ENCODE data around the gene RNF169.
"Not testable (repeated sequence)": the region's sequence is repeated elsewhere in the genome, so short reads cannot be mapped to it uniquely, and the experiment has no call there.

RNF169 gene

DNA sequence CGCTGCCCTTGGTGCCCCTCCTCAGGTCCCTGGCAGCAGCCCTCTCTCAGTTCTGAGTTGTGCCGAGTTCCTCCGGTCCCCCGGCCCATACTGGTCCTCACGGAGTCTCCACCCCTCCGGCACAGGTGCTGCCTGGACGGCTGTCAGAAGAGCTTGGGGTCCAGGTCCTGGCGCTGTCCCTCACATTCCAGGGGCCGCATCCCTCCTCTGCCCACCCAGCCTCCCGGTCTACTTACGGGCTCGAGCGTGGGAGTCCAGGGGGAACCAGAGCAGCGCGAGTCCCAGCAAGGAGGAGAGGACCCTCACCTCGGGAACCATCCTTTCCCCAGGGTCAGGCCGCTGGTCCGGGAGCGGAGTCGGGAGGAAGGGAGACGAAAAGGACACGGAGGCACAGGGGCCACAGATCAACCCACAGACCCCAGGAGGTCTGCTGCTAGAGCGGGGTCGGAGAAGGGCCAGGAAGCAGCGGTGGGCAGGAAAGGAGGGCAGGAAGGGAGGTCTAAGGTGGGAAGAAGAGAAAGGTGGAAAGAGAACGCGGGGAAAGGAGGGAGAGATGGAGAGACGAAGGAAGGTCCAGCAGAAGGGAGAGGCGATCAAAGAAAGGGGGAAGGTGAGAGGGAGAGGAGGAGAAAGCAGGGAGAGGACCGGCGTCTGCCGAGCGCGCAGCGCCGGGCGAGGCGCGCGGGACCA is 17.9 kb upstream of the RNF169 start:
- no peak for DNase-seq

DNA sequence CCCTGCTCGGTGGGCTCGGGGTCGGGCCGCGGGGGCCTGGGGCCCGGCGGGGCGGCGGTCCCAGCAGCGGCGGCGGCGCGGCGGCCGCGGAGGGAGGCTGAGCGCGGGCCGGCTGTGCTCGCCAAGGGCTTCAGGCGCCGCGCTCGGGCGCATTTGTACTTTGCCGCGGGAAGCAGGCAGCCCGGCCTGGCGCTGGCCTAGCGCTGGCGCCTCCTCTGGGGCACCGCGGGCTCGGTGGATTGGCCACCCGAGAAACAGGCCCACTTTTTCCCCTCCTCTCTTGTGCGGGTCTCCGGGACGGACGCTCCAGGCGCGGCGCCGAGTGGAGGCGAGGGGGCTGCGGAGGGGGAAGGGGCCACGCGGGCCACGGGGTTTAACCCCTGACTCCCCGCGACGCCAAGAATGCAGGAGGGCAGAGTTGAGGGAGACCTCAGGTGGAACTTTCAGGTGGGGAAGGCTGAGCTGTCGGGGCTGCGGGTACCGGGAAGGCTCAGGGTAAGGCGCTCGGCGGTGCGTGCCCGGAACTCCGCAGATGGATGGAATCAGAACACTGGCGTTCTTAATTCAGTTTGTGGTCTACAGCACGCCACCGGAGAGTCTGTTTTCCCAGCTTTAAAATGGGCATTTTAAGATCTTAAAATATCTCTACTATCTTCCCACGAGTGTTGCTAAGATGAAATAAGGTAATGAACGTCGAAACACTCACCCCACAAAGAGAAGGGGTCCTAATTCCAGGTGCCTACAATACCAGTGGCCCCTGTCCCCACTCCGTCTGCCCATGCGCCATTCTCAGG is 17.2 kb upstream of the RNF169 start, which contains the start of gene CHRDL2:
TSS of gene CHRDL2 (minus strand) at position 126 of the 794 bp plus-strand sequence. CDS start 538 bp downstream, outside the sequence.
- DNase-seq: no peak

DNA sequence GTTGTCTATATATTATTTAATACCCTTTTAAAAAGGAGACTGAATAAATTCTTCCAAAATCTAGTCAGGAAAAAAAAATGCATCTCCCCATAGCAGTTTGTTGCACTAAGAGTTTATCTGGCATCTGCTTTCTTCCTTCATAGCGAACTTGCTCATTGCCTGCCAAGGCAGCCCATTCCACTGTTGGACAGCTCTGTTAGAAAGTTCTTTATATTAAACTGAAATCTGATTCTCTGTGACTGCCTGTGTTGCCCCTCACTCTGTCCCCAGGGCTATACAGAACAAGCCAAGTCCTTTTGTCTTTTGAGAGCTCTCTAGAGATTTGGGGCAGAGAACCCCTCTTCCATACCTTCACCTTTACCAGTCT is 14.1 kb upstream of the RNF169 start:
- no peak for DNase-seq

DNA sequence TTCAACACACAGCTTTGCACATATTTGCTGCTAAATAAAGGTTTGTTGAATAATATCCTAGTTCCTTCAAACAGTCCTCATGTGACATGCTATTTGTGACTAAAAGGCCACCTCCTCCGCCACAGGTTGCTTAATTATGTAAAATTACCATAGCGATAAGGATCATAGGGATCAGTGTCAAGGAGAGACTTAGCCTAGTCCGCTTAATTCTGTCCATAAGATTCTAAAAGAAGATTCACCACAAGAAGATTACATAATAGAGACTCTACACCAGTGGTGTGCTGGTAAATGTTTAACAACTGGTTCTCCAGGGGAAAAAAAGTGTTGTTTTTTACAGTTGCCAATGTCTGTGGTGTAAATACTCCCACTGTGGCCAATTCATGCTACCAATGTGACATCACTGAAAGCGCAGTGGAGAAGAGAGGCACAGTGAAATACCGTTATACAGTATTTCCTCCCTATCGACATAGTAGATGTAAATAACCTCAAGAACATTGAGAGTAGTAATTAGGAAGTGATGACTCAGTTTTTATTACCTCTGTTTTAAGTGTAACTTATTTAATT is 13.2 kb upstream of the RNF169 start:
- DNase-seq: no peak

DNA sequence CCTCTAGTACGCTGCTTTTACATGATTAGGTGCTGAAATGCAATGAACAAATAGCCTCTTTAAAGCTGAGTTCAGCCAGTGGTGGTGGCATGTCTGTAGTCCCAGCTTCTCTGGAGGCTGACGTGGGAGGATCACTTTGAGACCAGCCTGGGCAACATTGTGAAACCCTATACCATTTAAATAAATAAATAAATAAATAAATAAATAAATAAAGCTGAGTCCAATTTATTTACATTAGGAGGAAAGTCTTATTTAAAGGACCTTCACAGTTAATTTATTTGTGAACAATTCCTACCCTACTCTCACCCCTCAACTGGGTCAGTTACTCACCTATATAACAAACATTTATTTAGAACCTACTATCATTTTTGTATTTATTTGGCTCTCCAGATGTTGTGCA is 12.6 kb upstream of the RNF169 start:
- DNase-seq: no peak

DNA sequence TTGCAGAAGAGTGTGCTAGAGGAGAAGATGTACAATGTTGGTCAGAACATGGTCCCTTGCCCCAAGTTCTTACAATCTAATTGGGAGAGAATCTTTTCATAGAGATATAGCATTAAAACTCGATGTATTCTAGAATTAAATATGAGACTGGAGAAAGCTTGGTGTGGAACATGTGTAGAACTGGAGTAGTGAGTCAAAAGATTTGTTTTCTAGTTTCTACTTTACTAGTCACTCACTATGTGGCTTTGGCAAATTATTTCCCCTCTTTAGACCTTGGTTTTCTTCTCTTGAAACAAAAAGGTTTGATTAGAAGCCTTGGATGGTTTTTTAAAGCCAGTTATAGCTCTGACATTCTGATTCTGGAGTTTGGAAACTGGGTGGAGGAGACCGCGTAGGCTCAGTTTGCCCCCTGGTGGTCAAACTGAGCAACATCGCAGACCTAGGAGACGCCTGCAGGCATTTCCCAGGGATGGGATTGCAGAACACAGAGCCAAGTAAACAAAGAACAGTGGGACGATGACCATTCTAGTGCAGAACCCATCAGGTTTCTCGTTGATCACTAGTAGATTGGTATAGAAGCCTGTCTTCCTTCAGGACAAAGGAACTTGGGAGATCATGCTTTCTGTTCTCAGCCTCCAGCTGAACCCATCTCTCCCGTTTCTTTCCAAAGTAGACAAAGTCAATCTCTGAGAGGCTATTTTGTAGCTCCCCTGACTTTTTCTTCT is 8.9 kb upstream of the RNF169 start:
- DNase-seq: peak; percentile 48

DNA sequence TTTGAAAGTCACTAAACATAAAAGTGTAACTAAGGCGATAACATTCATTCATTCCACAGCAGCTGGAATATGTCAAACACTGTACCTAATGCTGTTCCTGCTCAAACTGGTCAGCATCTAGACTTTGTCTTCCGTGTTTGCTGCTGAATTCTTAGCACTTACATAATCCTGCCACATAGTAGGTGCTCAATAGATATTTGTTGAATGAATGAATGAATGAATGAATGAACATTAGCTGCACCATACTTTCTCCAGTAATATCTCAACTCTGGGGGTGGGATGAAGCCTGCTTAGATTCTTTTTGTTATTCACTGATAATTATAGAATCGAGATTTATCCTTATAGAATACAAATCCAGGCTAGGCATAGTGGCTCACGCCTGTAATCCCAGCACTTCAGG is 6.6 kb upstream of the RNF169 start:
- no peak for DNase-seq

DNA sequence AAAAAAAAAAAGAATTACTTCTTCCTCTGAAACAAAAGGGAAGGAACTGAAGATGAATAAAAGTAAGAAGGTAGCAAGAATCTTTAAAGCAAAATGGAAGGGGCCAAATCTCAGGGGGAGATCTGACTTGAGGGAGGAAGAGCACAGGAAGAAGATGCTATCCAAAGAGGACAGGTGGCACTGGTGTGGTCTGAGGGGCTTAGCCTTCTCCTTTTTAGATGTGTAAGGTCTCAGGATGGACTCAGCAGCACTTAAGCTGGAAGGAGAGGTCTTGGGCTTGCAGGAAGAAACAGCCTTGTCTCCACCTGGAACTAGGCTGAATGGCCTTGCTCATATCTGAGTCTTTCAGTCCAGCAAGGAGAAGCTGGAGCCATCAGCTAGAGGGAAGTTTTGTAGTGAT is 5.0 kb upstream of the RNF169 start:
- no peak for DNase-seq

DNA sequence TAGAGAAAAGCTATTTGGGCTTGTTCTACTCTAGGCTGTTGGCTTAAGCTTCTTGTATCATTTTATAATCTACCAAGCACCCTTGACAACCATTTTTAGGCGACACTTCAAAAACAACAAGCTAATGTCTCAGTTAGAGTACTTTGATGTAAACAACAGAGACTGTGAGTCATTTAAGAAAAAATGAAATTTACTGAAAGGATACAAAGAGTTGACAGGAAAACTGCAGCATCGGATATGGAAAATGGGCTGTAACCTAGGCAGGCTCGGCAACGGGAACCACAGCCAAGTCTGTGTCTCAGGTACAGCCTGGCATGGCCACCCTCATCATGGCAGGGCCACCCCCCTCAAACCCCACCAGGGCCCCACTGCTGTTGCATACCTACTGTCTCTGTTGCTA is 4.4 kb upstream of the RNF169 start:
- DNase-seq: no peak

DNA sequence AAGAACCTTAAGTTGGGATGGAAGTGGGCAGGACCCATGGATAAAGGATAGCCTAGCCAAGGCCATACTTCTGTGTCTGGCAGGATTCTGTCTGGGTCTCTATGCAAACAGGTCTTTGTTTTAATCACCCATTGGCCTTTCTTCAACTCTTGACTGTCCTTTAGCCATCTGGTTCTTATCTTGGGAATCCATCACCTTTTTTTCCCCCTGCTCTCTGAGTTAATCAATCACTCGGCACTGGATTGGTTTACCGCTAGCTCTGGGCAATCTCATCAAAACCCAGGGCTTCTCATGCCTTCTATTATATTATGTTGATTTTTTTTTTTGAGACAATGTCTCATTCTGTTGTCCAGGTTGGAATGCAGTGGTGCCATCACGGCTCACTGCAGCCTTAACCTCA is 1.8 kb upstream of the RNF169 start:
- DNase-seq: no peak

DNA sequence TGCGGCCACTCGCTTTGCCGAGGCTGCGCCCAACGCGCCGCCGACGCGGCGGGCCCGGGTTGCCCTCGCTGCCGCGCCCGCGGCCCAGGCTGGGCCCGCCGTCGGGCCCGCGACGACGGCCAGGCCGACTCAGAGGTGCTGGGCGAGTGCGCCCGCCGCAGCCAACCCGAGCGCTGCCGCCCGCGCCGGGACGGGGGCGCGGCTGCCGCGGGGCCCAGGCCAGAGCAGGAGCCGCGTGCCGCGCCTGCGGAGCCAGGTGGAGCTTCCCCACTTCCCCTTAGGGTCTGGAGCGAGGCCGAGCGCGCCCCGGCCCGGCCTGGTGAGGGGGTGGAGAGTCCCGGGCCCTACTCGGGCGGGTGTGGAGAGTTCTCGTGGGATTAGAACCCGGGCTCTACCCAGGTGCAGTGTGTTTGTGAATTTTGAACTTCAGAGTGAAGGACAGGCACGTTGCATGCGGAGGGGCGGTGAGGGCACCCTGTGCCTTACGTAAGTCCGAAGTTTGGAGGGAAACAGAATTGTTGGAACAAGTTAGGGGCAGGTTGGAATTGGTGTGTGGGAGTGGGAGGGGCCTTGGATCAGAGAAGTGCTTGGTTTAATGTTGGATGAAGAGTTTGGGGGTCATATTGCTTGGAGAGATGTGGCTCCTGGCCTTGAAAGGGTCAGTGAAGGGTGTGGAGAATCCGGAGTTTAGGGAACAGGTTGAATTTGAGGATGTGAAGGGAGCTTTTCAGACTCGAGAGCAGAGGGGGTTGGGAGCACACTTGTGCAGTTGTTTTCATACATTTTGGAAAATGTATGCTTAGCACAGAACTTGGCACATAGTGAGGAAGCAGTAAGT is 697 bp downstream of the RNF169 start:
- DNase-seq: no peak

DNA sequence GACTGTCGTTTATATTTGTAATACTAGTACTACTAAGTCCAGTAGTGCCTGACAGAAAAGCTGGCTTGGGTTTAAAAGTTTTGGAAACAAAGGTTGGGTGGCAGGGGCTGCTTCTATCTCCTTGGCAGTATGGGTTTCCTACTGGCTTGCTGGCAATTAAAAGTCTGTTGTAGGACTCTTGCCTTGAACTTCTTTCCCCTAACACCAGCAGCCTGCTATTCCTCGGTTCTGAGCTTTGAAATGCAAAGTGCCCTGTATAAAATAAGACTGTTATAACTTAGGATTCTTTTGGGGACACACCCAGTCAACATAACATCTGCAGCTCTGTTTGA is 1.3 kb downstream of the RNF169 start:
- no peak for DNase-seq

DNA sequence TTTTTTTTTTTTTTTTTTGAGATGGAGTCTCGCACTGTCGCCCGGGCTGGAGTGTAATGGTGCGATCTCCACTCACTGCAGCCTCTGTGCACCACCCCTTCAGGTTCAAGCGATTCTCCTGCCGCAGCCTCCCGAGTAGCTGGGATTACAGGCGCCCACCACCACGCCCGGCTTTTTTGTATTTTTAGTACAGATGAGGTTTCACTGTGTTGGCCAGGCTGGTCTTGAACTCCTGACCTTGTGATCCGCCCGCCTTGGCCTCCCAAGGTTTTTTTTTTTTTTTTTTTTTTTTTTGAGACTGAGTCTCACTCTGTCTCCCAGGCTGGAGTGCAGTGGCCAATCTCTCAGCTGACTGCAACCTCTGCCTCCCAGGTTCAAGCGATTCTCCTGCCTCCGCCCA is 1.9 kb downstream of the RNF169 start:
- not testable (repeated sequence) for DNase-seq

DNA sequence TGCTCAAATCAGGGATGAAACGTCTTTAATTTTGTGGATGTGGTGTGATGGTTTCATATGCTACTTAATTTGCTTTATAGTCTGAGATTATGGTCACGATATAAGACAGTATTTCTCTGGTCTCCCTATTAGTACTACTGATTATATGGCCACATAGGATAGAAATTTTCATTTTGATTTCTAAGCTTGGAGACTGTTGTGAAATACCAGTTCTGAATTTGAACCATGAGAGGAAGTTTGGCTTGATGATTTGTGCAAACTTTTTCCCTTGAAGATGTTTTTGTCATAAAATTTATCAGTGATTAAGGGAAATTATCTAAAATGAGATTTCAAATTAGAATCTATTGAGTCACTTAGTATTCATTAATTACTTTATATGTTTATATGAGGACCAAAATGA is 2.7 kb downstream of the RNF169 start:
- DNase-seq: no peak

DNA sequence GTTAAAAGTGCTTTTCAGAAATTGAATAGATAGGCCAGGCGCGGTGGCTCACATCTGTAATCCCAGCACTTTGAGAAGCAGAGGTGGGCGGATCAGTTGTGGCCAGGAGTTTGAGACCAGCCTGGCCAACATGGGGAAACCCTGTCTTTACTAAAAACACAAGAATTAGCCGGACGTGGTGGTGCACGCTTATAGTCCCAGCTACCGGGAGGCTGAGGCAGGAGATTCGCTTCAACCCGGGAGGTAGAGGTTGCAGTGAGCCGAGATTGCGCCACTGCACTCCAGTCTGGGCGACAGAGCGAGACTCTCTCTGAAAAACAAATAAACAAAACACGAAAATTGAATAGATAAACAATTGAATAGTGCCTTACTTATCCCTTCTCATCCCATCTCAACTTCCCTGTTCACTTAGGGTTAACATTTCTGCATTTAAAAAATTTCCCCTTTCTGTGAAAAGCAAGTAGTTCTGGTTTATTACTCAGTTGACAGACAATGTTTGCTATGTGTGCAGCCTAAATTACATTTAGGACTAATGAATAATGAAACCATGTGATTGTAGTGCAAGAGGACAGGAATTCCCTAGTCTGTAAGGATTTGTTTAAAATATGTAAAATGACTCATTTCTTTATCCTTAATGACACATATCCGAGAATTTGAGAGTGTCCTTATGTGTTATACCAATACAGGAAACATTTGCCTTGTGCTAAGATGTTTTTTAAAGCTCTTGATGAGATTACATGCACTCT is 6.0 kb downstream of the RNF169 start:
- no peak for DNase-seq

DNA sequence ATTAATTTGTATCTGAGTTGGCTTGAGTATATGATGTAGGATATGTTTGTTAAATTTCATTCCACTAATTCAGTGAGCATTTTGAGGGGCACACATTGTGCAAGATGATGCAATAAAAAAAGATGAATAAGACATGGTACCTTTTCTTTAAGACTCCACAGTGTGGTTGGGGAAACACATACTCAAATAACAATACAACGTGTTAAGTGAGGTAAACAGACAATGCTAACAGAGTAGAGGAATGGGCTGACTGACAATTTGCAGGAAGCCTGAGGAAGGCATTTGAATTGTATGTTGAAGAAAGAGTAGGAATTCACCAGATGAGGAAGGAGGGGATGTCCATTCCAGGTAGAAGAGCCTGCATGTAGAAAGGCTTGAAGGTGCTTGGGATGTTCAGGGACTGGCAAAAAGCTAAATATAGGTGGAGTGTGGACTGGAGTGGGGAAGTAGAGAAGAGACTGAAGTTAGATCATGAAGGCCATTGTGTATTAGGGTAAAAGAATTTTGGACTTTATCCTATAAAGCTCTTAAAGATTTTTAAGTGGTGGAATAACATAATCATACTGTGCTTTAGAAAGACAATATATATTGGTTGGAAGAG is 6.8 kb downstream of the RNF169 start:
- DNase-seq: no peak

DNA sequence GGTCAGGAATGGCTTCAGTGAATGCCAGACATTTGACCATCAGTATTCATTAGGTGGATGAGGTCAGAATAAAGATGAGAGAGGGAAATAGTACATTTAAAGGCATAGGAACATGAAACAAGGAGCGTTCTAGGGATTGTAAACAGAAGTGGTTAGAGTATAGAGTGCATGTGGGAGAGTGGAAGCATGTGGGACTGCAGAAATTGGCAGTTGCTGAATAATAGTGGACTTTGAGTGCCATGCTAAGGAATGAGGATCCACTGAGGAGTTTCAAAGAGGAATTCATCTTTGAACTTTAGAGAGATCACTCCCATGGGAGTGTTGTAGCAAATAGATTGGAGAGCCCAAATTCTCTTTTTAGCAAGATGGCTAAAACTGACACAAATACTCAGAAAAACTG is 7.9 kb downstream of the RNF169 start:
- DNase-seq: no peak

DNA sequence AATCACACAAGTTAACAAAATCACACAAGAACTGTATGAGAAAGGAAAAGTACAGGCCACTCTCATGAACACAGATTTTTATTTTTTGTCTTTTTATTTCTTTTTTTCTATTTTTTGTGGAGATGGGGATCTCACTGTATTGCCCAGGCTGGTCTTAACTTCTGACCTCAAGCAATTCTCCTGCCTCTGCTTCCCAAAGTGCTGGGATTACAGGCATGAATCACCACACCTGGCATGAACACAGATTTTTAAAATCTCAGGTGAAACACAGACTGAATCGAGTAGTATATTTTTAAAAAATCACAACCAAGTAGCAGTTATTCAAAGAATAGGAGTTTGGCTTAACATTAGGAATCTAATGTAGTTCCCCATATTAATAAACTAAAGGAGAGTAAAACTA is 18.3 kb downstream of the RNF169 start:
- DNase-seq: no peak

DNA sequence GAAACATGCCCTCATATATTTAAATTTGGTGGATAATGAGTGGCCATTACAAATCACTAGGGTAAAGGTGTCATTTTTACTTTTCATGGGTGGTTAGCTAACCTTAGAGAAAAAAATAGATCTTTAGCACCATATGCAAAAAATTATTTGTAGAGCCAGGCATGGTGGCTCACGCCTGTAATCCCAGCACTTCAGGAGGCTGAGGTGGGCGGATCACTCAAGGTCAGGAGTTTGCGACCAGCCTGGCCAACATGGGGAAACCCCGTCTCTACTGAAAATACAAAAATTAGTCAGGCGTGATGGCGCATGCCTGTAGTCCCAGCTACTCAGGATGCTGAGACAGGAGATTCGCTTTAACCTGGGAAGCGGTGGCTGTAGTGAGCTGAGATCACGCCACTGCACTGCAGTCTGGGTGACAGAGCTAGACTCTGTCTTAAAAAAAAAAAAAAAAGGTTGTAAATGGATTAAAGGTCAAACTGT is 19.6 kb downstream of the RNF169 start:
- DNase-seq: not testable (repeated sequence)

DNA sequence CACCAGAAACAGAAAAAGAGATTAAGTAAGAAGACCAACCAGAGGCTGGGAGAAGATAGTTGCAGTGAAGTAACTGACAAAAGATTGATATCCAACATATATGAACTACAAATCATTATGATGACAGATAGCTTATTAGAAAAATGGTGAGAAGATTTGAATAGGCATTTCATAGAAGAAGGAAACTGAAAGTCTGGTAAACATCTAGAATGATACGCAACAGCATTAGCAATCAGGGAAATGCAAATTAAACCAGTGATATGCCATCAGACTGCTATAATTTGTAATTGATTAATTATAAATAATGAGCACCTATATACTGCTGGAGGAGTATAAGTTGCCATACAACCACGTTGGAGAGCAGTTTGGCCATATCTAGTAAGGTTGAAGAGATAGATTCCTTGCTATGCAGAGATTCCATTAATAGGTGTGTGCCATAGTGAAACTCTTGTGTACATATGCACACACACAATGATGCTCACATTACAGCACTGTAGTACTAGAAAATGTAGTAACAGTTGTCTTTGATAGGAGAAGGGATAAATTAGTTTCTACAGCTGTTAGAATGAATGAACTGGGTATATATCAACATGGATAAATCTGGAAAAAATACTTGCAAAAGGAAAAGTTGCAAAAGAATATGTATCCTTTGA is 20.5 kb downstream of the RNF169 start:
- DNase-seq: no peak

DNA sequence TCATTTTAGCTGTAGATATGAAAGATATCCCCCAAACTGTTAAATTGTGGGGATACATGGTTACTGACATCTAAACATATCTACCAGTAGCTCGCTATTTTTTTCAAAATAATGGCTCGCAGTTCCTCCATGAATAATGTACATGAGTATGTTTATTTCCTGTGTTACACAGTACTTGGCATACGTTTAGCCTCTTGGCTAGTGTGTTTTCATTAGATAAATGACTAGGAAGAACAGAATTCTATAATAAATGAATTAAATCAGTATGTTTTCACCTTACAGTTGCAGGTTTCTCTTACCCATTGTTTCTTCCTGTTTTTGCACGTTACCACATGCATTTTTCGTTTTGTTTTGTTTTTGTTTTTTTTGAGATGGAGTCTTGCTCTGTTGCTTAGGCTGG is 21.8 kb downstream of the RNF169 start:
- DNase-seq: no peak

All from NCI-H1694 treated with DMSO at 0.1 percent for 48 hours (cell line).